Smooth muscle cell (in vitro differentiated cells): ENCODE measurements around the gene CCDC28B. TPM values are rescaled to one million over a fixed set of nuclear protein-coding genes. Genes with fewer than 3 reads are reported as not detected.

Source experiments
- DNase-seq: peaks from one replicate; lab custom pipeline; 2025; ENCODE audit not compliant: unreplicated experiment; lab: John Stamatoyannopoulos, UW
- H2AFZ ChIP-seq: fragments of 200-600 bp; sonication (generic); 2 replicates; pipeline ENCODE4 v1.6.0; 2016; ENCODE audit warnings: antibody characterized with exemption, low read depth, mild to moderate bottlenecking
- H3F3A ChIP-seq: fragments of 200-600 bp; sonication (generic); 2 replicates; pipeline ENCODE4 v1.6.0; 2017; ENCODE audit warnings: antibody characterized with exemption, low read depth
- H3K27ac ChIP-seq: fragments of 200-600 bp; sonication (generic); 2 replicates; pipeline ENCODE4 v1.5.1; 2016; ENCODE audit warnings: low read depth, mild to moderate bottlenecking
- H3K27me3 ChIP-seq: fragments of 200-600 bp; sonication (generic); 2 replicates; pipeline ENCODE4 v1.6.1; 2016; ENCODE audit warnings: low read depth, mild to moderate bottlenecking
- H3K36me3 ChIP-seq: fragments of 200-600 bp; sonication (generic); 2 replicates; pipeline ENCODE4 v1.5.1; 2016; ENCODE audit warnings: low read depth
- H3K4me1 ChIP-seq: fragments of 200-600 bp; sonication (generic); 2 replicates; pipeline ENCODE4 v1.5.1; 2016; ENCODE audit warnings: low read depth
- H3K4me2 ChIP-seq: fragments of 200-600 bp; sonication (generic); 2 replicates; pipeline ENCODE4 v1.6.0; 2016; ENCODE audit warnings: mild to moderate bottlenecking
- H3K4me3 ChIP-seq: fragments of 200-600 bp; sonication (generic); 2 replicates; pipeline ENCODE4 v1.5.1; 2016; ENCODE audit warnings: mild to moderate bottlenecking
- H3K79me2 ChIP-seq: fragments of 200-600 bp; sonication (generic); 2 replicates; pipeline ENCODE4 v1.6.0; 2016; ENCODE audit warnings: low read depth, mild to moderate bottlenecking
- H3K9ac ChIP-seq: fragments of 200-600 bp; sonication (generic); 2 replicates; pipeline ENCODE4 v1.6.0; 2016; ENCODE audit warnings: low read depth
- H3K9me3 ChIP-seq: fragments of 200-600 bp; sonication (generic); replicated peaks from 2 replicates; pipeline ENCODE4 v1.5.1; 2016; ENCODE audit warnings: low read depth
- H4K20me1 ChIP-seq: fragments of 200-600 bp; sonication (generic); 2 replicates; pipeline ENCODE4 v1.6.0; 2016; ENCODE audit warnings: low read depth
- CTCF ChIP-seq: fragments of 200-600 bp; sonication (generic); IDR thresholded peaks from 2 replicates; pipeline ENCODE4 v1.5.1; 2017; ENCODE audit warnings: borderline replicate concordance, mild to moderate bottlenecking, antibody characterized with exemption; ENCODE audit not compliant: insufficient read depth, poor library complexity, severe bottlenecking
- WGBS: methylation state at CpG from one replicate; pipeline ENCODE4 v1.1.7; 2016; ENCODE audit warnings: low lambda C conversion rate; 5-methylcytosine and 5-hydroxymethylcytosine counted together
- polyA plus RNA-seq: library from polyadenylated mRNA; unstranded; fragments of >200 nt; fragmentation: Nextera tagmentation; extraction: Ambion mirVana; gene quantifications from 2 replicates; pipeline ENCODE4 v1.2.1, GENCODE V29; 2016
- total RNA-seq: library from RNA; depleted of rRNA; stranded (reverse); fragments of >200 nt; gene quantifications from 2 replicates; pipeline ENCODE4 v1.2.3, GENCODE V29; 2014

Gene CCDC28B
- total and polyA plus RNA-seq, 2 experiments from 2014 or later: 41.6 to 58.9 TPM

- no peak for TF ChIP-seq CTCF
- peaks cover 11% of the 10 kb centered on the region for H3F3A ChIP-seq
- no peaks in the 10 kb centered on the region for H3K27me3 ChIP-seq
- H4K20me1 ChIP-seq: peaks cover 48% of the 10 kb centered on the region
- peak overlapping the region; percentile 92 for H3K9ac ChIP-seq
- no peaks in the 10 kb centered on the region for H3K36me3 ChIP-seq
- no peaks in the 10 kb centered on the region for H3K9me3 ChIP-seq
- H2AFZ ChIP-seq: no peak overlapping the region
- peaks cover 50% of the 10 kb centered on the region for H3K79me2 ChIP-seq
- H3K4me1 ChIP-seq: peaks cover 20% of the 10 kb centered on the region
- peak overlapping the region; percentile 94 for H3K4me2 ChIP-seq
- peak overlapping the region; percentile 66 for H3K4me3 ChIP-seq
- DNase-seq: peak; percentile 55
- H3K27ac ChIP-seq: peak overlapping the region; percentile 96
- WGBS: 8% methylated on average over 36 of the region's 36 CpGs
Measured at GRCh38 chr1:32180186-32181060, 20.0 kb upstream of the CCDC28B start.

- DNase-seq: no peak
- Histone ChIP-seq H3K4me1 (peaks cover 20% of the 10 kb centered on the region), H4K20me1 (peaks cover 54% of the 10 kb centered on the region), H3K27ac (peak overlapping the region; percentile 96), H3K4me3 (peak overlapping the region; percentile 66), H3K36me3 (no peaks in the 10 kb centered on the region), H3K79me2 (peaks cover 56% of the 10 kb centered on the region), H3F3A (peaks cover 11% of the 10 kb centered on the region), H3K4me2 (peak overlapping the region; percentile 94), H2AFZ (no peak overlapping the region), H3K27me3 (no peaks in the 10 kb centered on the region), H3K9me3 (no peaks in the 10 kb centered on the region), H3K9ac (peak overlapping the region; percentile 92)
- WGBS: 88% methylated on average over 9 of the region's 9 CpGs
- no peak for TF ChIP-seq CTCF
Measured at GRCh38 chr1:32181065-32181464, 19.3 kb upstream of the CCDC28B start.

- Histone ChIP-seq H4K20me1 (peaks cover 59% of the 10 kb centered on the region), H3K4me1 (peaks cover 20% of the 10 kb centered on the region), H3K27ac (peak overlapping the region; percentile 96), H3K27me3 (no peaks in the 10 kb centered on the region), H3K9ac (peak overlapping the region; percentile 92), H3K4me2 (peak overlapping the region; percentile 94), H3K36me3 (no peaks in the 10 kb centered on the region), H3K9me3 (no peaks in the 10 kb centered on the region), H2AFZ (no peak overlapping the region), H3K79me2 (peaks cover 61% of the 10 kb centered on the region), H3F3A (peaks cover 11% of the 10 kb centered on the region), H3K4me3 (peak overlapping the region; percentile 66)
- 89% methylated on average over 5 of the region's 5 CpGs for WGBS
- TF ChIP-seq CTCF: no peak
- DNase-seq: no peak
Measured at GRCh38 chr1:32181563-32181962, 18.8 kb upstream of the CCDC28B start.

GRCh38 chr1:32182060-32182459, 18.3 kb upstream of the CCDC28B start:
- 92% methylated on average over 6 of the region's 6 CpGs for WGBS
- Histone ChIP-seq H3K27me3 (no peaks in the 10 kb centered on the region), H3K9me3 (no peaks in the 10 kb centered on the region), H2AFZ (no peak overlapping the region), H4K20me1 (peaks cover 64% of the 10 kb centered on the region), H3K79me2 (peaks cover 66% of the 10 kb centered on the region), H3K9ac (no peak overlapping the region), H3K4me1 (peaks cover 20% of the 10 kb centered on the region), H3K27ac (no peak overlapping the region), H3K4me2 (peak overlapping the region; percentile 94), H3K4me3 (peak overlapping the region; percentile 66), H3K36me3 (peaks cover 4% of the 10 kb centered on the region), H3F3A (peaks cover 11% of the 10 kb centered on the region)
- no peak for TF ChIP-seq CTCF
- no peak for DNase-seq
